Activated CD4-positive, alpha-beta T cell treated with anti-CD3 and anti-CD28 coated beads, Interleukin-2, amount 10 ng/mL, durations not matched to agents 7 days and 5 days (primary cell): ENCODE data around the gene CNIH2. TPM values are rescaled to one million over a fixed set of nuclear protein-coding genes. Genes with fewer than 3 reads are reported as not detected.
"Not testable (repeated sequence)": the region's sequence is repeated elsewhere in the genome, so short reads cannot be mapped to it uniquely, and the experiment has no call there.

Experiments used
- CTCF ChIA-PET: fragments of 350-600 bp; sonication (Branson Sonifier 250); formaldehyde crosslinking; loops from one replicate; lab custom pipeline; 2021; ENCODE audit warnings: antibody characterized with exemption; lab: Charles Lee
- POLR2A ChIA-PET: fragments of 350-600 bp; sonication (Branson Sonifier 250); formaldehyde crosslinking; loops from one replicate; lab custom pipeline; 2021; ENCODE audit warnings: antibody characterized with exemption; lab: Charles Lee
- DNase-seq: peaks from one replicate; pipeline ENCODE4 v3.0.0-alpha.2; 2020
- H3K27ac Mint-ChIP-seq: one replicate; pipeline ENCODE4 v1.8.0; 2021; ENCODE audit warnings: mild to moderate bottlenecking, moderate library complexity, mixed read lengths
- H3K27me3 Mint-ChIP-seq: one replicate; pipeline ENCODE4 v1.8.0; 2021; ENCODE audit warnings: mixed read lengths
- H3K36me3 Mint-ChIP-seq: one replicate; pipeline ENCODE4 v1.8.0; 2021; ENCODE audit warnings: low read depth, mixed read lengths
- H3K4me1 Mint-ChIP-seq: one replicate; pipeline ENCODE4 v1.8.0; 2021; ENCODE audit warnings: mixed read lengths
- H3K4me3 Mint-ChIP-seq: one replicate; pipeline ENCODE4 v1.8.0; 2021; ENCODE audit warnings: mild to moderate bottlenecking, moderate library complexity, mixed read lengths
- H3K9me3 Mint-ChIP-seq: one replicate; pipeline ENCODE4 v1.8.0; 2021; ENCODE audit warnings: mixed read lengths
- total RNA-seq, 2 experiments: library from RNA; stranded (reverse); gene quantifications; one replicate each; pipeline ENCODE4 v1.2.3, GENCODE V29; 2021

The CNIH2 gene
- total RNA-seq, 2 experiments from 2014 or later, result 2.5 TPM

DNA sequence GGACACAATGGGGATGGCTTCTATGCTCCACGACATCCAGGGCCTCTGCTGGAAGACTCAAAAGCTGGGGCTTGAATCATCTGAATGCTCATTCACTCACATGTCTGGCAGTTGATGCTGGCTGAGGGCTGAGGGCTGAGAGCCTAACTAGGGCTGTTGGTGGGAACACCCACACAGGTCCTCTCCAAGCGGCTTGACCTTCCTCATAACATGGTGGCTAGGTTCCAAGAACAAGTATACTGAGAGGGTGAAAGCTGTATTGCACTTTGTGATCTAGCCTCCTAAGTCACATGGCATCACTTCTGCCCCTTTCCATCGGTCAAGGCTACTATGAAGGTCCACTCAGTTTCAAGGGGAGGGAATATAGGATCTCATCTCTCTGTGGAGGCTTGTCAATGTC, 21.2 kb downstream of the CNIH2 start:
- ChIA-PET POLR2A (interaction anchor here (0.6 kb wide), 1 partner anchor 121 kb away, joined by 3 read pairs; no protein-coding TSS in a partner anchor), CTCF (interaction anchor here (0.5 to 2.0 kb wide), 2 partner anchors 13 to 523 kb away, joined by 5 to 9 read pairs; no protein-coding TSS in a partner anchor)
- Mint-ChIP-seq H3K27ac (no peak overlapping the region), H3K9me3 (no peaks in the 10 kb centered on the region), H3K4me3 (no peak overlapping the region), H3K27me3 (no peaks in the 10 kb centered on the region), H3K4me1 (no peaks in the 10 kb centered on the region), H3K36me3 (no peaks in the 10 kb centered on the region)
- DNase-seq, result no peak

DNA sequence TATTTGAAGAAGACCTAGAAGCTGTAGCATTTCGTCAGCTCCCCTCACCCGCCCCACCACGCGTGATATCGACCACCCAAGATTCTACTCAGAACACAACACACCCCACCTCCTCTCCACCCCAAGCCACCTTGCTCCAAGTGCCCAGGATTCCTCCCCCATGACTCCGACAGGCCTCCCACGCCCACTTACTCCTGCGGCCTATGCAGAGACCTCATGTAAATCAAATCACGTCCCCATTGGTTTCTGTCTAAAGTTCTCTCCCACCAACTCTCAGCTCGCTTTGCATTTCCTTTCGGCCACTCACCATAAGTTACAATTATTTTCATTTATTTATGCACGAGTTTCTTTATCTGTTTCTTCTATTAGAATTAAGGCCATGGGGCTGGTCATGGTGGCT, 24.7 kb downstream of the CNIH2 start:
- no peaks in the 10 kb centered on the region for H3K4me1 Mint-ChIP-seq
- H3K9me3 Mint-ChIP-seq, result no peaks in the 10 kb centered on the region
- no peak overlapping the region for H3K27ac Mint-ChIP-seq
- DNase-seq, result no peak
- no peak overlapping the region for H3K4me3 Mint-ChIP-seq
- POLR2A ChIA-PET, result no interaction called here
- CTCF ChIA-PET, result interaction anchor here (1.6 kb wide), 1 partner anchor 10 kb away, joined by 12 read pairs; no protein-coding TSS in a partner anchor
- H3K27me3 Mint-ChIP-seq, result peaks cover 2% of the 10 kb centered on the region
- no peaks in the 10 kb centered on the region for H3K36me3 Mint-ChIP-seq

GRCh38 chr11:66309475-66309874, 31.5 kb downstream of the CNIH2 start:
- no peaks in the 10 kb centered on the region for H3K9me3 Mint-ChIP-seq
- ChIA-PET POLR2A (no interaction called here), CTCF (interaction anchor here (0.7 to 3.5 kb wide), 3 partner anchors 13 to 80 kb away, joined by 3 to 18 read pairs (median 3); no protein-coding TSS in a partner anchor)
- no peak for DNase-seq
- peaks cover 3% of the 10 kb centered on the region for H3K27me3 Mint-ChIP-seq
- H3K4me3 Mint-ChIP-seq, result no peak overlapping the region
- H3K36me3 Mint-ChIP-seq, result no peaks in the 10 kb centered on the region
- no peak overlapping the region for H3K27ac Mint-ChIP-seq
- peaks cover 19% of the 10 kb centered on the region for H3K4me1 Mint-ChIP-seq

DNA sequence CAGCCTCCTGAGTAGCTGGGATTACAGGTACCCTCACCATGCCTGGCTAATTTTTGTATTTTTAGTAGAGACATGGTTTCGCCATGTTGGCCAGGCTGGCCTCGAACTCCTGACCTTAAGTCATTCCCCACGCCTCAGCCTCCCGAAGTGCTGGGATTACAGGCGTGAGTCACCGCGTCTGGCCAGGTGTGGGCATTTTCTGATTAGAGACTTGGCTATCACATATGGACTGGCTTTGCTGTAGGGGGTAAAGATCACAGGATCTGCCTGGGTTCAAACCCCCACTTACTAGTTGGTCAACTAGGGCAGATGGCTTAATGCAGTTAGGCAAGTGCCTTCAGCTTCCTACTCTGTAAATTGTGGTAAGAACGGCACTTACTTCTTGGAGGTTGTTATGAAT, 32.3 kb downstream of the CNIH2 start:
- CTCF ChIA-PET, result interaction anchor here (2.6 to 3.5 kb wide), 2 partner anchors 80 to 88 kb away, joined by 7 to 18 read pairs; no protein-coding TSS in a partner anchor
- Mint-ChIP-seq H3K27ac (no peak overlapping the region), H3K36me3 (no peaks in the 10 kb centered on the region), H3K9me3 (no peaks in the 10 kb centered on the region), H3K4me3 (no peak overlapping the region), H3K27me3 (peaks cover 3% of the 10 kb centered on the region), H3K4me1 (peaks cover 25% of the 10 kb centered on the region)
- POLR2A ChIA-PET, result no interaction called here
- no peak for DNase-seq

GRCh38 chr11:66310803-66311440, 32.9 kb downstream of the CNIH2 start:
- H3K27ac Mint-ChIP-seq, H3K36me3 Mint-ChIP-seq, H3K4me3 Mint-ChIP-seq, H3K27me3 Mint-ChIP-seq, H3K9me3 Mint-ChIP-seq, DNase-seq, POLR2A ChIA-PET: not testable (repeated sequence)
- peaks cover 31% of the 10 kb centered on the region for H3K4me1 Mint-ChIP-seq
- CTCF ChIA-PET, result interaction anchor here (0.6 to 3.5 kb wide), 33 partner anchors 9 to 257 kb away, joined by 3 to 18 read pairs (median 4); partner anchors contain the start of genes BRMS1, CTSF, RIN1 and YIF1A

- ChIA-PET CTCF (interaction anchor here (0.6 to 3.5 kb wide), 34 partner anchors 9 to 257 kb away, joined by 3 to 18 read pairs (median 4); partner anchors contain the start of genes BRMS1, CTSF, RIN1 and YIF1A), POLR2A (no interaction called here)
- peaks cover 35% of the 10 kb centered on the region for H3K4me1 Mint-ChIP-seq
- no peaks in the 10 kb centered on the region for H3K9me3 Mint-ChIP-seq
- H3K27ac Mint-ChIP-seq, result peak overlapping the region; percentile 99
- peaks cover 3% of the 10 kb centered on the region for H3K27me3 Mint-ChIP-seq
- H3K4me3 Mint-ChIP-seq, result peak overlapping the region; percentile 87
- no peak for DNase-seq
- no peaks in the 10 kb centered on the region for H3K36me3 Mint-ChIP-seq
These were observed 33.5 kb downstream of the CNIH2 start for GRCh38 chr11:66311470-66311964.

DNA sequence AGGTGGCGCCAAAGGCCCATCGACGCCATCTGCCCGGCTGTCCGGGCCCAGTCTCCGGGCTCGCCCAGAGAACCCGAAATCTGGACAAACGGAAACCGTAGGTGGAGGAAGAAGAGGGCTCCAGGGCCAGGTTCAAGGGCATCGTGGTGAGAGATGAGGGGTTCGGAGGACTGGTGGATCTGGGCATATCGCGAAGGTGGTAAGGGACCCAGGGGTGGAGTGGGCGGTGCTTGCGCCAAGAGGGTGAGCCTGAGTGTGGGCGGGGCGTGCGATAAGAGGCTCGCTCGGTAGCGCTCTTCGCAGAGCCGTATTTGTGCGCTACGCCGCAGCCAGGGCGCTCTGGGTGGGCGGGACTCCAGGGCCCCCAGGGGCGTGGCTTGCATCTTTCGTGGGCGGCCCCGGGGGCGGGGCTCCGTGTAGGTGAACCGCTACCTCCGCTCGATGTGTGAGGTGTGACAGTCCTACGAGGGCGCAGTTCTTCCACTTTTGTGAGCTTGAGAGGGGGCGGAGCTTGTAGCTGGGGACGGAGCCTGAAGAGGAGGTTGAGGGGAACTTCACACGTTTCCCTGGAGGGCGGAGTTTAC, 34.1 kb downstream of the CNIH2 start:
- POLR2A ChIA-PET, result no interaction called here
- Mint-ChIP-seq H3K4me1 (peaks cover 36% of the 10 kb centered on the region), H3K9me3 (no peaks in the 10 kb centered on the region), H3K36me3 (no peaks in the 10 kb centered on the region), H3K27me3 (peaks cover 3% of the 10 kb centered on the region), H3K4me3 (peak overlapping the region; percentile 87), H3K27ac (peak overlapping the region; percentile 99)
- DNase-seq, result peak; percentile 98
- CTCF ChIA-PET, result interaction anchor here (0.7 to 3.5 kb wide), 40 partner anchors 10 to 452 kb away, joined by 3 to 18 read pairs (median 4); partner anchors contain the start of genes CTSF, MRPL11, RIN1 and YIF1A

GRCh38 chr11:66312549-66313320, 34.8 kb downstream of the CNIH2 start:
- ChIA-PET POLR2A (no interaction called here), CTCF (interaction anchor here (0.5 to 3.5 kb wide), 27 partner anchors 10 to 453 kb away, joined by 3 to 18 read pairs (median 4); partner anchors contain the start of genes MRPL11, RIN1 and YIF1A)
- H3K36me3 Mint-ChIP-seq, result no peaks in the 10 kb centered on the region
- peak overlapping the region; percentile 99 for H3K27ac Mint-ChIP-seq
- DNase-seq, result peak; percentile 100
- peak overlapping the region; percentile 87 for H3K4me3 Mint-ChIP-seq
- H3K4me1 Mint-ChIP-seq, result peaks cover 43% of the 10 kb centered on the region
- no peaks in the 10 kb centered on the region for H3K9me3 Mint-ChIP-seq
- H3K27me3 Mint-ChIP-seq, result no peaks in the 10 kb centered on the region

DNA sequence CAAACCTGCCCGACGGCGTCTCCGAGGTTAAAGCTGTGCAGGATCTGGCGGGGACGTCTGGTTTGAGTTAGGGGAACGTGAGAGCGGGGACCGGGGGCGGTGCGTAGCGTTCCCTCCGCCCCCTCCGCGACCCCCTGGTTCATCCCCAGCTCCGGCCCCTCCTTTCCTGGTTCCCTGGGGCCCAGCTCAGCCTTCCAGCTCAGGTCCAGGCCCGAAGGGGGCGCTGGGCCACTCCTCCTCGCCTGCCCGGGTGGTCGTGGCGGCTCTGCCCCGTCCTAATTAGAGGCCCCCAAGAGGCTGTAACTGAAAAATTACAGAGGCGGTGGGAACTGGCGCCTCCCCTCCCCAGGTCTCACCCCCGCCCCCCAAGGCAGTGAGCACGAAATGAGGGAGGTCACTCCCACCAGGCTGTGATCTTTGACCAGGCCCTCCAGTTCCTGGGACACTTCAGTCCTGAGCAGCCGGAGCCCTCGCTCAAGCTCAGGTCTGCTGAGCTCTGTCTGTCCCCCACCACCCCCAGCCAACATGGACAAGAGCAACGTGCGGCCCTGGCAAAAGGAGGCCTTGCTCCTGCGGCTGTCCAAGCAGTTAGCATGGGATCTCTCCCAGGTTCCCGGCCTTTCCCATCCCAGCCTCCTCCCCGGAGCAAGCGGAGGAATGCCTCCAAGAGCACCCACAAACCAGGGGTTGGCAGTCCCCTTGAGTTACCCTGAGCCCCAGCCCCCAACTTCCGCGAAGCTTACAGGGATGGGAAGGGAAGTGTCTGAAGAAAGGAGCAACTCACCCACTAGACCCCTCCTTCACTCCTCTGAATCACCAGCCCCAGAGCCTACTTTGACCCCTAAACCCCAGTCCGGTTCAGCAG, 35.6 kb downstream of the CNIH2 start:
- Mint-ChIP-seq H3K27ac (peak overlapping the region; percentile 99), H3K27me3 (no peaks in the 10 kb centered on the region), H3K4me3 (peak overlapping the region; percentile 87), H3K4me1 (peaks cover 51% of the 10 kb centered on the region), H3K9me3 (no peaks in the 10 kb centered on the region), H3K36me3 (peaks cover under 1% of the 10 kb centered on the region)
- POLR2A ChIA-PET, result no interaction called here
- no peak for DNase-seq
- CTCF ChIA-PET, result interaction anchor here (0.5 to 3.5 kb wide), 13 partner anchors 11 to 454 kb away, joined by 3 to 18 read pairs (median 4); partner anchors contain the start of gene YIF1A

DNA sequence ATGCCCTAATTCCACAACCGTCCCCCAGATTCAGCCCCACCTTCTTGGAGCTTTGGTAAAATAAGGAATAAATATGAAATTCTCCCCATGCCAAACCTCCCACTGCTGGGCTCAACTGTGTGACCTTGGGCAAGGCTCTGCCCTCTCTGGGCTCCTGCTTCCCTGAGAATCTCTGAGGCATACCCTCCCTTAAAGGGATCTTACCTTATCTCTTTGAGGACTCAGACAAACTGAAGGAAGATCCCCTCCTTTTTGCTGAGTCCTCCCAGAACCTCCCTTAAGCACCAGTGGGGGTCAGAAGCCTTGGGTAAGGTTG, 36.2 kb downstream of the CNIH2 start:
- CTCF ChIA-PET, result interaction anchor here (1.1 to 1.4 kb wide), 2 partner anchors 15 to 36 kb away, joined by 3 read pairs; no protein-coding TSS in a partner anchor
- H3K27me3 Mint-ChIP-seq, result no peaks in the 10 kb centered on the region
- peaks cover 57% of the 10 kb centered on the region for H3K4me1 Mint-ChIP-seq
- H3K9me3 Mint-ChIP-seq, result no peaks in the 10 kb centered on the region
- H3K4me3 Mint-ChIP-seq, result peak overlapping the region; percentile 53
- H3K27ac Mint-ChIP-seq, result peak overlapping the region; percentile 99
- DNase-seq, result no peak
- POLR2A ChIA-PET, result no interaction called here
- peaks cover 3% of the 10 kb centered on the region for H3K36me3 Mint-ChIP-seq

DNA sequence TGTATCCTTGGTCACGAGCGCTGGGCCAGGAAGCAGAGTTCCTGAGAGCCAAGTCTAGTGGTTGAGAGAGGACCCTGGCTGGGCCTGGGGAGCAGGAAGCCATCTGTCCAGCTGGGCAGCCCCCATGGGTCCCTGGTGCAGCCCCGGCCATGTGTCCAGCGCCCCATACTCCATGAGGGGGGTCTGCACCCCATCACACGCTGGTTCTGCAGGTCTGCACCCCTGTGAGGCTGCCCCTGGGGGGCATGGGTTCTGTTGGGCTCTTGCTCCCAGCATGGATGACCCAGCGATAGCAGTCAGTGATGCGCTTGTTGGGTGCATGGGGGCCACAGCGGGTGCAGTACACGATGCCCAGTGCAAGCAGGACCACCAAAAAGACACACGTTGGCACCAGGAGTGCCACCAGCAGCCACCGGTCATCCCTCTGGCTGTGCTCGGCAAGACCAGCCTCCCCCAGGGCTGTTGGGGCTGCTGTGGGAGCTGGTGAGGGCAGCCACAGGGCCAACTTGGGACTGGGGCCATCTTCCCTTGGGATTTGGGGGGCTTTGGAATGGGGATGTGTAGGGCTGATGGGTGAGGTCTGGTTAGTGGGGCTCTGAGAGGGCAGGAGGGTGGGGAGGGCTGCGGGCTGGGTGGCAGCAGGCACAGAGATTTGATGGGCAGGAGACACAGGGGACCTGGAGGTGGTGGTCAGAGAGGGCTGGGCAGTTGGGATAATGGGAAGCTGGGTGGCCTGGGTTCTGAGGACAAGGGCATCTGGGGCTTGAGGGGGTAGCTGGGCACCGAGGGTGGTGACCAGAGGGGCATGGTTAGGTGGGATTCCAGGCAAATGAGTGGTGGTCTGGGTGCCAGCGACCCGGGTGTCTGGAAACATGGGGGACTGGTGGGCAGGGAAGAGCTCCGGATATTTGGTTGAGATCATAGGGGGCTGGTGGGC, 36.9 kb downstream of the CNIH2 start:
- Mint-ChIP-seq H3K4me3 (peak overlapping the region; percentile 53), H3K27ac (peak overlapping the region; percentile 82), H3K27me3 (no peaks in the 10 kb centered on the region), H3K4me1 (peaks cover 63% of the 10 kb centered on the region), H3K36me3 (peaks cover 4% of the 10 kb centered on the region), H3K9me3 (peaks cover under 1% of the 10 kb centered on the region)
- CTCF ChIA-PET, result interaction anchor here (0.9 to 1.4 kb wide), 4 partner anchors 10 to 74 kb away, joined by 3 to 5 read pairs (median 3); partner anchors contain the start of gene RIN1
- DNase-seq, result no peak
- POLR2A ChIA-PET, result no interaction called here
